GDM1 (cell line): ENCODE results near the gene SLC4A1AP.
"Not testable (repeated sequence)": the region's sequence is repeated elsewhere in the genome, so short reads cannot be mapped to it uniquely, and the experiment has no call there.

Experiments used
- DNase-seq: peaks from one replicate; lab custom pipeline; 2025; lab: John Stamatoyannopoulos, UW

The SLC4A1AP gene

DNA sequence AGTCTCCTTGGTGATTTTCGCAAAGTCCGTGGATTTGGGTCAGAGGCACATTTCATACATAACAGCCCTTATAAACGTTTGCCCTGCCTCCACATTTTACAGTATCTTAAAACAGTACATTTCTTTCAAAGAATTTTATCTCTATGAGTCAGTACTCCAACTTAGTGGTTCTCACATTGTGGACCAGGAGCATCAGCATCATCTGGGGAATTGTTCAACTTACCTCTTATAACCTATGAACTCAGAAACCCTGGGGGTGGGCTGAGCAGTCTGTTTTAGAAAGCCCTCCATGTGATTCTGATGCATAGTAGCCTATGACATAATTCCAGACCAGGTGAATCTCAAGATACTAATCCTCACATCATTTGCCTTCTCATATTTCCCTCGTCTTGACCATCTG is 12.6 kb upstream of the SLC4A1AP start:
- DNase-seq: no peak

DNA sequence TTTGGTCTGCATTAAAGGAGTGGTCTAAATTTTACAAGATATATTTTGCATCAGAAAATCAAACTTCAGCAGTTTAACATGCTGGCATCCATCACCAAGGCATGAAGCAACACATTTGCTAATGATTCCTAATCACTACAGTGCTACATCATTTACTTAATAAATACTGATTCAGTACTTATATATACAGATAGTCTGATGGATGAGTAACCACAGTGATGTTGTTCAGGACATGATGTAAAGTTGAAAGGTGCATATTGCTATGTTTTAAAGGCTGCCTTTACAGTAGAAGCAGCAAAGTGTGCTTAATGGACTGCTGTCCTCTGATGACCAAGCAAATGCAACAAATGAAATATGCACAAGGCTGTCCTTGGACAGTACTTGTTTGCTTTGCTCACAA is 11.3 kb upstream of the SLC4A1AP start:
- no peak for DNase-seq

DNA sequence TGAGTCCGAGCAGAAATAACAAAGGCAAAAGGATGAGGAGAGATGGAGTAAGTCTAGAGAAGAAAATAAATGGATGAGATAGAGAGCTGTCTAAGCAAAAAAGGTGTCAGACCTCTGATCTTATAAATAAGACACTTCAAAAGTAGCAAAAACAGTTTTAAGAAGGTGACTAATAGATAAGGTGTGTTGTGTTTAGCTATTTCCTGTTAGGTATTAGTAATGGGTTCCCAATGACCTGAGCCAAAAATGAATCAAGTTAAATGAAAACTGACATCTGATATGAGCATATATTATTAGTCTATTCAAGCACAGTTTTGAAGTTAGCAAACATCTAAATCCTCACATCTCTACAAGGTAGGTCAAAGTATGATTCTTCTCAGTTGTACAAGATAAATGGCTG is 10.9 kb upstream of the SLC4A1AP start:
- DNase-seq: no peak

DNA sequence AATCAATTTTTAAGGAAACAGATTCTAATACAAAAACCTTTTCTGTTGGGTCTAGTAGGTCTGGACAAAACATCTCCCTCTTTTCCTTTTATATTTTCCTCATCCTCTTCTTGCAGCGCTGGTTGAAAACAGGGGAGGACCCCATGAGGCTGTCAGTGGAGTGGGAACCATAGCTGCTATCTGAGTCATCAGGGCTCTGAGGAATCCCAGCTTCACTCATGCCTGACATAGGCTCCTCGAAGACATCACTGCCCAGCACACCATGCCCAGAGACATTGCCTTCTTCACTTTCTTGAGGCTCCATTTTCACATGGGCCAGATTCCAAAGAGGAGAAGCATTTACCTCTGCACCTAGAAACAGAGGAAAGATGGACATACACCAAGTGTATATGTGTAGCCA is 10.3 kb upstream of the SLC4A1AP start:
- no peak for DNase-seq

DNA sequence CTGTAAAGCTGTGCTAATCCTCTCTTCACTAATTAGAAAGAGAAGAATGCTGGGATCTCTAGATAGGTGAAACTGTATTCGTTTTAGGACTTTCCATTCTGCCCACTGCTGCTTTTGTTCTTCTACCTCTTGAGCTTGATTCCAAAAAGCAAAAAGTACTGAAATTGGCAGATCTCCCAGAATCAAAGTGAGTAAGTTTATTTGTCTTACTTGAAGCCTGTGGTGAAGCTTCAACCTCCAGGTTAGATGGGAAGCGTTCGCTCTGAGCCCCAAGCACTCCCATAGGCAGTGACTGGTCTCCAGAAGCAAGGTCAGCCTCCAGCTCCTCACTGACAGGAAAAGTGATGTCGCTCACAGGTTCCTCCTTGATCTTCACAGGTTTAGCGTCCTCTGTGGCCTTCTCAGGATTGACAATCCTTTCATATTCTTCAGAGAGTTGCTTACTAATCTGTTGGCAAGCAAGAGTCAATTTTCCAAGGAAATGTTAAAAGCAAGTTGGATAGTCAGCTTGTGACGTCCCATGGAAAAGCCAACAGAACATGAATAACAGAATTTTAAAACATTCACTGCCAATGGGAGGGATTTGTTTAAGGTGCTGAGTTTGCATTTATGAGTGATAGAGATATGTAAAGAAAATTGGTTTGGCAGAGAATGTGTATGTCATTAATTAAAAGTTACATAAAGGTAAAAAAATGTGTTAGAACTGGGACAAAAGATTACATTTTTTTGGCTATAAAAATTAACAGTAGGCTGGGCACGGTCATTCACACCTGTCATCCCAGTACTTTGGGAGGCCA is 8.3 kb upstream of the SLC4A1AP start:
- no peak for DNase-seq

DNA sequence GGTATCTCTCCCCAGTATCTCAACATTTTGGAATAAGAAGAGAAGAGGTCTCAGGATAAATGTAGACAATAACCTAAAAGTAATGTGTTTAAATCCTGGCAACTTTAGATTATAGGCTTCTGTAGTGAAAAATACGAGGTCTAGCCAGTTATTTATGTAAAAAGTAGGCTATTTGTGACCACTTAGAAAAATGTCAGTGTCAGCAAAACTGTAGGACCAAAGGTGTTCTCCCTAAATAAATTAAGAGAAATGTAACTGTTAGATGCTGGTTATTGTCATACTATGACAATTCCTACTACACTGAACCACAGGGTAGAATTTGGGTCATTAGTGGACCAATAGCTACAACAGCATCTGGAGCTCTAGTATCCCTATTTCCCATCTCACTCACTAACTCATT is 2.3 kb upstream of the SLC4A1AP start:
- no peak for DNase-seq

DNA sequence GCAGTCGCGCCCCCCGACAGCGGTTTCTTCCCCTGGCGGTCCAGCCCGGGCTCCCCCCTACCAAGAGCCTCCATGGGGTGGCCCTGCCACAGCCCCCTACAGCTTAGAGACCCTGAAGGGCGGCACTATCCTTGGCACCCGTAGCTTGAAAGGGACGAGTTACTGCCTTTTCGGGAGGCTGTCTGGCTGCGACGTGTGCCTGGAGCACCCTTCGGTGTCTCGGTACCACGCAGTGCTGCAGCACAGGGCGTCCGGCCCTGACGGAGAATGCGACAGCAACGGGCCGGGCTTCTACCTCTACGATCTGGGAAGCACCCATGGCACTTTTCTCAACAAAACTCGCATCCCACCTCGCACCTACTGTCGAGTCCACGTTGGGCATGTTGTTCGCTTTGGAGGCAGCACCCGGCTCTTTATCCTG is 475 bp downstream of the SLC4A1AP start:
- DNase-seq: no peak

DNA sequence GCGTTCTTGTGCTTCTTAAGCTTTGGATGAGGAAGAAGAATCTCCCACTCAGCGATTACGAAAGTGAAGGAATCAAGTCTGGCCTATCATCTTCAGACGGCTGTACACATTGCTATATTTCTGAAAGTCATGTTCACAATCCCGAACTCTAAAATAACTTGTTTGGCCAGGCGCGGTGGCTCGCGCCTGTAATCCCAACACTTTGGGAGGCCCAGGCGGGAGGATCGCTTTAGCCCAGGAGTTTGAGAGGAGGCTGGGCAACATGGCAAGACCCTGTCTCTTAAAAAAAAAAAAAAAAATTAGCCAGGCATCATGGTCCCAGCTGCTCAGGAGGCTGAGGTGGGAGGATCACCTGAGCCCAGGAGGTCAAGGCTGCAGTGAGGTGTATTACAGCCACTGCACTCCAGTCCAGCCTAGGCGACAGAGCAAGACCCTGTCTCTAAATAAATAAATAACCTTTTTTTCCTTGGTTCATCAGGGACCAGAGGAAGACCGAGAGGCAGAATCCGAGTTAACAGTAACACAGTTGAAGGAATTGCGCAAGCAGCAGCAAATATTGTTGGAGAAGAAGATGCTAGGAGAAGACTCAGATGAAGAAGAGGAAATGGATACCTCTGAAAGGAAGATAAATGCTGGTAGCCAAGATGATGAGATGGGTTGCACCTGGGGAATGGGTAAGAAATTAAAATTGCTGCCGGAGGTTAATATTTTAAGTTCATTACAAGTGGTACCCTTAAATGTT is 1.1 kb downstream of the SLC4A1AP start:
- no peak for DNase-seq

DNA sequence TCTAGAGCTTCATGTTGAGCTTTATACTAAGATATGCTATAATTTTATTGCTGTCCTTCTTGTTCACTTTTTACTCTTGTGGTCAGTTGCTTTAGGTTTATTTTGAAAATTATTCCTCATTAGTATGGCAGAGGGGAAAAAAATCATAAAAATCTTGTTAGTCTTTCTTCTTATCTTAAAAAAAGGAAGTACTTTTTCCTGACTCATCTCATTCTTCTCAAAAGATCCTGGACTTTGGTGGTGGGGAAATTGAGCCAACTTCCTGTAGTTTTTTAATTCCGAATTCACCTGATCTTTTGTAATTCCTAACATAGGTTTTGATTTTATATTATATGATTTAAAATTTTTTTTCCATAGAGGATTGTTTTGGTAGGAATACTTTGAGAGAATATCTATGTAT is 3.8 kb downstream of the SLC4A1AP start:
- no peak for DNase-seq

DNA sequence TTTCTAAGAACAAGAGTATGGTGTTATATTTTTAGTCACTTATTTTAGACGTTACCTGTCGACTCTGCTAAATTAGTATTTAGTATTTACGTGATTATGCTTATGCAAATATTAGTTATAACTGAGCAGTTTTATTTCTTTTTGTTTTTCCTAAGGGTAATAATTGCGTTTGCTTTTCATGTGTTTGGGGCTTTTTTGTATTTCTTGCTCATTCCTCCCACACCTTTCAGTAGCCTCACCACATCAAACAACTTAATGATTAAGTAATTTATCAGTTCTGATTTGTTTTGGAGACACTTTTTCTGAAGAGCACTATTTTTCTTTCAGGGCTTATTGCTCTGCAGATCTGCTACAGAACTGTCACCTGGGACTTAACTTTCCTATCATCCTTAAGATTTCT is 7.5 kb downstream of the SLC4A1AP start:
- DNase-seq: no peak

DNA sequence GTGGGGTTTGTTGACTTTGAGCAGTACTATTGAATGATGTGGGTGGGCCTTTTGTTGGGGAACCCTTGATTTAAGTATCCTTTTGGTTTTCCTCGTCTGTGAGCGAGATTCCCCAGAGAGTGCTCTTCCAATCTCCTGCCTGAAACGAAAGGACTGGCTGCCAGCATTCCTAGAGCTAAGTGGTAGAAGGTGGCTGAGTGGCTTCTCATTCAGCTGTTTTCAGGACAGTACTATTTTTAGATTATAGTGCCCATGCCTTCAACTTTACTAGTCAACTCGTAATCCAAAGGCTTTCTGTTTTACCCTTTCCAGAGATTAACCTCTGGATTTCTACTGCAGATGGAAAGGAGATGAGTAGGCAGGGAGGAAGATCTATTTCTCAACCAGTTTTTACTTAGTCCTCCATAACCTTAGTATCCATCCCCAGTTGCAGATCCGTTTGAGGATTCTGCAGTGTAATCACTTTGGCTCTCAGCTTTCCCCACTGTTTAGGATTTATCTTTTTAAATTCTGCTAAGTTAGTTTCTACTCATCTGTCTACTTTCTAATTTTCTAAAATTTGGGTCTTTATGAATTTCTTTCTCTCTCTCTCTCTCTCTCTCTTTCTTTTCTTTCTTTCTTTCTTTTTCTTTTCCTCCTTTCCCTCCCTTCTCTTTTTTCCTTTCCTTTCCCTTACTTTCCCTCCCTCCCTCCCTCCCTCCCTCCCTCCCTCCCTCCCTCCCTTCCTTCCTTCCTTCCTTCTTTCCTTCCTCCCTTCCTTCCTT is 9.2 kb downstream of the SLC4A1AP start:
- DNase-seq: no peak

DNA sequence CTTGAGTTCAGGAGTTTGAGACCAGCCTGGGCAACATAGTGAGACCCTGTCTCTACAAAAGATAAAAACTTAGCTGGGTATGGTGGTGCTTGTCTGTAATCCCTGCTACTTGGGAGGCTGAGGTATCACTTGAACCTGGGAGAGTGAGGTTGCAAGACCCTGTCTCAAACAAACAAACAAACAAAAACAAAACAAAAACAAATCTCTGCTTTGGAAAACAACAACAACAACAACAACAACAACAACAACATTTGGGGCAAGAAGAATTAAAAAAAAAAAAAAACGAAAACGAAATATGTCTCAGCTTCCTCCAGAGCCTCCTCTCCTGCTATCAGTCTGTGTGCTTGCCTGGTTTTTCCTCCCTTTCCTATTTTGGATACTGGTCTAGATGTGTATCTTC is 16.9 kb downstream of the SLC4A1AP start:
- no peak for DNase-seq

DNA sequence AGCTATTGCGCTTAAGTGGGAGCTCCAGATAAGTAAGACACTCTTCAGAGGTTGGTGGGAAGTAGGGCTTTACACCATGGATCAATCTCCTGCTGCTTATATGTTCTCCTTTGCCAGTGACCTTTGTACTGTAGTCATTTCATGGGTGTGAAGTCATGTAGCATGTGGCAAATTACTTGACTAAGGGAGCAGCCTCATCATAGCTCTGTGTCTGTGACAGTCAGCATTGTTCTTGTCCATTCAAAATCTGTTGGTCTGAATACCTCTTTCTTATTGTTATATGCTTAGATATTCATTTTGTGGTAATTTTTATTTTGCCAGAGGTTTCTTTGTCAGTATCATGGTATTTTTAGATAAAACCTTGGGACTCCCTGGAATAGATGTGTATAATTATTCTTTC is 18.2 kb downstream of the SLC4A1AP start:
- no peak for DNase-seq

DNA sequence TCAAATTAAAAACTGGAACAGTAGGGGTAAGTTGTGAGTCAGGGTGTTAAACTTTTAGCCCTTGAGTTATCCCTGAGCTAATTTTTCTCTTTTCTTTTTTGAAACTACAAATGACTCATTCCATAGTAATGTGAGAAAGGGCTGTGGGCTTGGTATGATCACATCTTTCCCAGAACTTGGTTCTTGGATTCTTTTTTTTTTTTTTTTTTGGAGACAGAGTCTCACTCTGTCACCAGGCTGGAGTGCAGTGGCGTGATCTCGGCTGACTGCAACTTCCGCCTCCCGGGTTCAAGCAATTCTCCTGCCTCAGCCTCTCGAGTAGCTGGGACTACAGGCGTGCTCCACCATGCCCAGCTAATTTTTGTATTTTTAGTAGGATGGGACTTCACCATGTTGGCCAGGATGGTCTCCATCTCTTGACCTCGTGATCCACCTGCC is 18.7 kb downstream of the SLC4A1AP start:
- DNase-seq: not testable (repeated sequence)

DNA sequence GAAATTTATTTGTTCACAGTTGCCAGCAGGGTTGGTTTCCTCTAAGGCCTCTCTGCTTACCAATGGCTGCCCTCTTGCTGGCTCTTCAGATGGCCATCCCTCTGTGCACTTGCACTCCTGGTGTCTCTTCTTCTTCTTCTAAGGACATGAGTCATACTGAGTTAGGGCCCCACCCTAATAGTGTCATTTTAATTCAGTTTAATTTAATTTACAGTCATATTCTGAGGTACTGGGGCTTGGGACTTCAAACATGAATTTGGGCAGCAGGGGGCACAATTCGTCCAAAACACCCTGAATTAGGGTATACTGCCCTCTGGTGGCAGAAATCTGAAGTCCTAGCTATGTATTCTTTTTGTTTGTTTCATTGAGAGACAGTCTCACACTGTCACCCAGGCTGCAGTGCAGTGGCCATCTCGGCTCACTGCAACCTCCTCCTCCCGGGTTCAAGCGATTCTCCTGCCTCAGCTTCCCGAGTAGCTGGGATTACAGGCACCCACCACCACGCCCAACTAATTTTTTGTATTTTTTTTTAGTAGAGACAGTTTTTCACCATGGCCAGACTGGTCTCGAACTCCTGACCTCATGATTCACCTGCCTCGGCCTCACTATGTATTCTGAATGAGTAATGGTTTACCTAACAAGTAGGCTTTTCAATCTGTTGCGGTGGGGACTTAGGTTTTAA is 19.8 kb downstream of the SLC4A1AP start:
- peak; percentile 69 for DNase-seq

DNA sequence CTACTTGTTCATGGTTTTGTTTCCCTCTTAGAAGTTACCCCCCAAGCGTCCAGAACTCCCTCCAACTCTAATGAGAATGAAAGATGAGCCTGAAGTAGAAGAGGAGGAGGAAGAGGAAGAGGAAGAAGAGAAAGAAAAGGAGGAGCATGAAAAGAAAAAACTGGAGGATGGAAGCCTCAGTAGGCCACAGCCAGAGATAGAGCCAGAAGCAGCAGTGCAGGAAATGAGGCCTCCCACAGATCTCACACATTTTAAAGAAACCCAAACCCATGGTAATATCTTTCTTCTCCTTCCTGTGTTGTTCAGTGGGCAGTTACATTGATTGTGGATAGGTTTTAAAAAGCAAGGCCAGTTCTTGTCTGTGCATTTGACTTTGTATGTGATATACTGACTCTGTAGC is 21.3 kb downstream of the SLC4A1AP start:
- DNase-seq: not testable (repeated sequence)

DNA sequence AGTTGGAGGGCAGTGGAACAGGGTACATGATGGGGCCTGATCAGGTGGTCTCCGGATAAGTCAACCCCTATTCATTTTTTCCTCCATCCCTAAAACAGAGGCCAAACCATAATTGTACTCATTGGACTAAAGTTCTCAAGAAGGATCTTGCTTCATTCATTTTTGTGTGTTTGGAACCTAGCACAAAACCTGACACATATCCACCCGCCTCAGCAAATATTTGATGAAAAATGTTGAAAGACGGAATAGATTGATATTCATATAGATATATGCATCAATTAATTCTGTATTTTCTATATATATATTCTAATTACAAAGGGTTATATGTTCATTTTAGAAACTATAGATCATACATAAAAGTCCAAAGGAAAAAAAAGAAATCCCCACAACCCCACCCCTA is 21.9 kb downstream of the SLC4A1AP start:
- no peak for DNase-seq

DNA sequence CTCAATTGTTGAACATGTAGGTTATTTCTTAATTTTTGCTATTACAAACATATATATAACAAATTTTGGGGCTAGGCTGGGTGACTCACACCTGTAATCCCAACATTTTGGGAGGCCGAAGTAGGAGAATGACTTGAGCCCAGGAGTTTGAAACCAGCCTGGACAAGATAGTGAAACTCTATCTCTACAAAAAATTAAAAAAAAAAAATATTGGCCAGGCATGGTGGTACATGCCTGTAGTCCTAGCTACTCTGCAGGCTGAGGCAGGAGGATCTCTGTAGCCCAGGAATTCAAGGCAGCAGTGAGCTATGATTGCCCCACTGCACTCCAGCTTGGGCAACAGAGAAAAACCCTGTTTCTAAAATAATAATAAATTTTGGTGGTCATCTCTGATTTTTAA is 23.5 kb downstream of the SLC4A1AP start:
- no peak for DNase-seq

DNA sequence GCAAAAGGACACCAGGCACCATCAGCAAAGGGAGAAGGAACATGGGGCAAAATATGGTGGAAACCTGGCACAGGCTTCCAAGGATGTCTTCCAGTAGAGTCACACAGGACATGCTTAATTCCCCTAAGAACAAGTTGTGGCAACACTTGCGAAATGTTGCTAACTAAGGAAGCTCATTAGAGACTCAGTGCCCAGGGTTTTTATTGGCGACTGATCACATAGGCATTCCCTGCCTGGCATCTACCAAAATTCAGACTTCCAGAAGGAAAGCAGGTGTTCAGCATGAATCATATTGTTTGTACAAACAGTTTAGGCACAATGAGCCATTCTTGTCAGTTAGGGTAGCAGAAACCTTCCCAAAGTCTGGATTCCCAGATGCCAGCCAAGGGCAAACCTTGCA is 25.7 kb downstream of the SLC4A1AP start:
- no peak for DNase-seq

DNA sequence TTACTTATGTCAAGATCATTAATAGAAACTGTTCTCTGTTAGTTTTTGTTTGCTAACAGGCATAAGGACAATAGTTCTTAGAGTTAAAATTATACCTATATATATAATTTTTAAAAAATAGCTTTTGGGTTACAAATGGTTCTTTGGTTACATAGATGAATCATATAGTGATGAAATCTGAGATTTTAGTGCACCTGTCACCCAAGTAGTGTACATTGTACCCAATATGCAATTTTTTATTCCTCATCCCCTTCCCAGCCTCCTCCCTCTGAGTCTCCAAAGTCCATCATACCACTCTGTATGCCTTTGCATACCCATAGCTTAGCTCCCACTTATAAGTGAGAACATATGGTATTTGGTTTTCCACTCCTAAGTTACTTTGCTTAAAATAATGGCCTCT is 26.4 kb downstream of the SLC4A1AP start:
- DNase-seq: no peak

DNA sequence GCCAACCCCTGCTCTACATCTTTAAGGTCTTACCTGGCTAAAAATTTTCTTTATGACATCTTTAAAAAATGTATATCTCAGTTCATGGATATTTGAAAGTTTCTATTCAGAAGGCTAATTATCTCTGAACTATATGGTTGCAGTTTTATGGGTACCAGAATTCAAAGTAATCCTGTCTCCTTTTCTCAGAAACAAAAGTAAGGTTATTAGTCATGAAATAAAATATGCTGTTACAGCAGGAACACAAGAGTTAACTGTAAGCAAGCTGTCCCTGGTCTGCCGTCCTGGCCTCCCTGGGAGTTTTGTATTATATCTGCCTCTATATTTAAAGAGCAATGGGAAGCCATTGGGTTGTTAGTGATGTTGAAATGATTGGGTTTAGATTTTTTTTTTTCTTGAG is 34.0 kb downstream of the SLC4A1AP start:
- DNase-seq: no peak

DNA sequence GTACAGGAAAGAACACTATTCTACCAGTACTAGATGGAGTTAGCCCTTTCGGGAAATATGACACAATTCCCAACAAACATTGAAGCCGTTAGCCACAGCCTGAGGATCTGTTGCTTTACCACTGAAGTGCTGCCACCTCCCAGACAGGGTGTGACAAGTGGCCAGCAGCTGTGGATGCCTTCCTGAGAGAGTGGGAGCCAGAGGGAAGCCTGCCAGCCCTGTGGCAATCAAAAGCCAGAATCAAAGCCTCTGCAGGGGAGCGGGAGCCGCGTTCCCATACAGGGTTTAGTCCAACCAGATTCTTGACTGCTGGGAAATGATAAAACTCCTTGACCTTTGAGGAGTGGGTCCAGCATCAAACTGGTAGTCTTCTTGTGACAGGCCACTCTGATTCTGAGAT is 38.0 kb downstream of the SLC4A1AP start:
- DNase-seq: no peak
